Measurements from ENCODE around the gene GSC2. TPM values are rescaled to one million over a fixed set of nuclear protein-coding genes. Genes with fewer than 3 reads are reported as not detected.
"Not testable (repeated sequence)": the region's sequence is repeated elsewhere in the genome, so short reads cannot be mapped to it uniquely, and the experiment has no call there.

Gene GSC2
- total RNA-seq, 2 donors from 2014 or later, result not detected

DNA sequence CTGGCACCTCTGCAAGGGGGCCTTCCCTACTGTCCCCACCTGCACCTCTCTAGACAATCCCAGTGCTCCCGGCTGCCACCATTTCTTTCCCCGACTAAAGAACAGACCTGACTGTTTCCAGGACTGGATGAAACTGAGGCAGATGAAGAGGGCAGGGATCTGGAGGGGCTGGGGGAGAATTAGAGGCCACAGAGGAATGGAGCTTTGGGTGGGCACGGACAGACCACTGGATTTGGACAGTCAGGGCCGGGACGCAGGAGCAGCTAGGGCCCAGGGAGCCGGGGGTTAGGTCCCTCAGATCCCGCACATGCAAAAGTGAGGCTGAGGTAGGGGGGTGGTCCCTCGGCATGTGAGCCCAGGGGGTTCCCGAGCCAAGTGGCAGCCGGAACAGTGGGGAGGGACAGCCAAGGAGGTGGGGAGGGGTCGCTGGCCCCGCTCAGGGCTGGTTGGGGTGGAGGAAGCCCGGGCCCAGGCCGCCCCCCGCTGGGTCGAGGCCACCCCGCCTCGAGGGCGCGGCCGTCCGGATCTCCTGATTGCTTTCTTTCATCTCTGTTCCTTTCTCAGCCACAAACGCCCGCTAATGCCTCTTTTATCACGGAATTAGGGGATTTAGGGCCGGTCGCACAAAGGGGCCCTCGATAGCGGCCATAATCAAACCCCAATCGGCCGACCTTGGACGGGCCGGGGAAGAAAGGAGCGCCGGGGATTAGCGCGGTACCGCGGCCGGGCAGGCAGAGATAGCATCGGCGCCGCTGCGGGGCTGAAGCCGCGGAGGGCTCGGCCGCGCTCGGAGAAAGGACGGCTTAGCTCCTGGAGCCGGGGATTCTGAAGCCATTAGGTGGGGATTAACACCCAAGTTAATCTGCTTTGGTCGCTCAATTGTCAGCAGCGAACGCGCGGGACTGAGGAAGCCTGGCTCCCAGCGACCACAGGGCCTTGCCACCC lies 19.2 kb upstream of the GSC2 start:
- Histone ChIP-seq H3K4me3 (peak overlapping the region; percentile 21), H3K27ac (no peak overlapping the region), H3K36me3 (no peaks in the 10 kb centered on the region), H3K9ac (ENCODE audit: low read depth in 2 of 2, low read length in 2 of 2) (no peak overlapping the region), H3K4me1 (peaks cover 31% of the 10 kb centered on the region), H3K27me3 (peaks cover 23% of the 10 kb centered on the region), H3K9me3 (no peaks in the 10 kb centered on the region)
- TF ChIP-seq, protein P1, sequence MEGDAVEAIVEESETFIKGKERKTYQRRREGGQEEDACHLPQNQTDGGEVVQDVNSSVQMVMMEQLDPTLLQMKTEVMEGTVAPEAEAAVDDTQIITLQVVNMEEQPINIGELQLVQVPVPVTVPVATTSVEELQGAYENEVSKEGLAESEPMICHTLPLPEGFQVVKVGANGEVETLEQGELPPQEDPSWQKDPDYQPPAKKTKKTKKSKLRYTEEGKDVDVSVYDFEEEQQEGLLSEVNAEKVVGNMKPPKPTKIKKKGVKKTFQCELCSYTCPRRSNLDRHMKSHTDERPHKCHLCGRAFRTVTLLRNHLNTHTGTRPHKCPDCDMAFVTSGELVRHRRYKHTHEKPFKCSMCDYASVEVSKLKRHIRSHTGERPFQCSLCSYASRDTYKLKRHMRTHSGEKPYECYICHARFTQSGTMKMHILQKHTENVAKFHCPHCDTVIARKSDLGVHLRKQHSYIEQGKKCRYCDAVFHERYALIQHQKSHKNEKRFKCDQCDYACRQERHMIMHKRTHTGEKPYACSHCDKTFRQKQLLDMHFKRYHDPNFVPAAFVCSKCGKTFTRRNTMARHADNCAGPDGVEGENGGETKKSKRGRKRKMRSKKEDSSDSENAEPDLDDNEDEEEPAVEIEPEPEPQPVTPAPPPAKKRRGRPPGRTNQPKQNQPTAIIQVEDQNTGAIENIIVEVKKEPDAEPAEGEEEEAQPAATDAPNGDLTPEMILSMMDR (IDR thresholded peaks at IDR 0.05), result no peak
- intact Hi-C loops (cut with DNase I), result no loop called here
- no peak for DNase-seq

DNA sequence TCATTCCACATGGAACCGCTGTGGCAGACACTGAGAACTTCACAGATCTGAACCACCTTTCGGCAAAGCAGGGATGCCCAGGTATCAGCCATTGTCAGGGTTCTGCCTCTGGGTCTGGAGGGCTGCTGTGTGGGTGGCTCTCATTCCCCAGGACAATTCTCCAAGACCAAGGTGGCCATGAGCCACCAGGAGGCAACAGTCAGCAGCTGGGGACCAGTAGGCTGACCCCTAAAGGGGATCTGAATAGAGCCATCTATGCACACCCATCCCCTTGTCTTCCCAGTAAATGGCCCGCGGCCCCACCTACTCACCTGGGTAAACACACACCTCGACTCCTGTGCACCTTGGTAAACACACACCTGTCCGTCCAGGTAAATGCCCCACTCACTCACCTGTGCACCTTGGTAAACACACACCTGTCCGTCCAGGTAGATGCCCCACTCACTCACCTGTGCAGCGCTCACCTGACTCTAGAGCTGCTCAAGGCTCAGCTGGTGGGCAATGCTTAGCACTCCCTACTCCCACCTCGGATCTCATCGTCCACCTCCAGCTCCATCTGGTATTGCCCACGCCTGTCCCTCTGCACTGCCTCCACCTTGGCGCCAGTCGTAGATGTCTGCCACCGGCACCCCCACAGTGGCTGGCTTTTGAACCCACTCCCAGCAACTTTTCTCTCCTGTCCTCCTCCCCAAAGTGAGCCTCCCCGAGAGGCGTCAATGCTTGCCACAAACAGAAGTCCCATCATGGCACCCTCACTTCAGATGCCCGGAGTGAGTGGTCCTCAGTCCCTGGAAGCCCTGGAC lies 18.2 kb upstream of the GSC2 start:
- DNase-seq, result no peak
- Histone ChIP-seq H3K4me3 (no peak overlapping the region), H3K36me3 (no peaks in the 10 kb centered on the region), H3K4me1 (peaks cover 29% of the 10 kb centered on the region), H3K9ac (ENCODE audit: low read depth in 2 of 2, low read length in 2 of 2) (no peak overlapping the region), H3K27ac (no peak overlapping the region), H3K9me3 (no peaks in the 10 kb centered on the region), H3K27me3 (peaks cover 23% of the 10 kb centered on the region)
- intact Hi-C loops (cut with DNase I), result no loop called here
- TF ChIP-seq, protein P1 (IDR thresholded peaks at IDR 0.05), result no peak

DNA sequence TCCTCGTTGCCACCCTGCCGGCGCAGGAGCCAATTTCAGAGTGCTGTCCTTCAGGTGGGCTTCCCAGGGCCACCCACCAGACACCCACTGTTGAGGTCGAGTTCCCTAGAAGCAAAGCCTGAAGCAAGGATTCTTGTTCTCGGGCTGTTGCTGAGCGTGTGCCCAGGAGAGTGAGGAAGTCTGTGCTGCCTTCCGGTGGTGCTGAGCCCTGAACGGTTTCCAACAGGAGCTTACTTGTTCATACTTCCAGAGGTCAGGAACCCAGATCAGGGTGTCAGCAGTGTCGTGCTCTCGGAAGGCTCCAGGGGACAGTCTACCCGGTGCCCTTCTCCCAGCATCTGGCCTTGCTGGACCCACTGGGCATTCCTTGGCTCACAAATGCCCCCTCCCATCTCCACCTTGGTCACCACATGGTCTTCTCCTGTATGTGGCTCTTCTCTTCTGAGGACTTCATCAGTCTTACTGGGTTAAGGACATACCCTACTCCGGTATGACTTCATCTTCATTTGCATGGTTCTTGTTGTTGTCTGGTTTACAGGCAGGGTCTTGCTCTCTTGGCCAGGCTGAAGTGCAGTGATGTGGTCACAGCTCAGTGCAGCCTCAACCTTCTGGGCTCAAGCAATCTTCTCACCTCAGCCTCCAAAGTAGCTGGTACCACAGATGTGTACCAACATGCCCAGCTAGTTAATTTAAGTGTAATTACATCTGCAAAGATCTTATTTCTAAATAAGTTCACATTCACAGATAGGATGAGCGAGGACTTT lies 17.2 kb upstream of the GSC2 start:
- H3K27me3 ChIP-seq, result peaks cover 23% of the 10 kb centered on the region
- intact Hi-C loops (cut with DNase I), result no loop called here

DNA sequence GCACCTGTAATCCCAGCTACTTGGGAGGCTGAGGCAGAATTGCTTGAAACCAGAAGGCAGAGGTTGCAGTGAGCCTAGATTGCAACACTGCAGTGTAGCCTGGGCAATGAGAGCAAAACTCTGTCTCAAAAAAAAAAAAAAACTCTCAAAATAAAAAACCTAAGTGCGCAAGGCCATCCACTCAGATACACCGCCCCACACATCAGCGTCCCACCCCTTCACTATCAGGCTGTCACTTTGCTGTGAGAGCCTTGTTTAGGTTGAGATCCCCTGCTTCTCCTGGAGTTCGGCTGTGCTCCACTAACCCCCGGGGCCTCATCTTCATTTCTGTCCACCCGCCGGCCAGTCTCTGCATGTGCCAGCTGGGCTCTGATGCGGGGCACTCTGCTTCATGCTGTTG lies 16.3 kb upstream of the GSC2 start:
- Histone ChIP-seq H3K4me1 (peaks cover 20% of the 10 kb centered on the region), H3K36me3 (no peaks in the 10 kb centered on the region), H3K27ac (no peak overlapping the region), H3K9me3 (no peaks in the 10 kb centered on the region), H3K4me3 (no peak overlapping the region), H3K9ac (ENCODE audit: low read depth in 2 of 2, low read length in 2 of 2) (no peak overlapping the region), H3K27me3 (peaks cover 23% of the 10 kb centered on the region)
- no peak for DNase-seq
- intact Hi-C loops (cut with DNase I), result no loop called here
- TF ChIP-seq, protein P1 (IDR thresholded peaks at IDR 0.05), result no peak

More for the DNA sequence above, 17.2 kb upstream of the GSC2 start:
- no peaks in the 10 kb centered on the region for H3K36me3 ChIP-seq
- TF ChIP-seq, protein P1 (IDR thresholded peaks at IDR 0.05), result no peak
- peaks cover 21% of the 10 kb centered on the region for H3K4me1 ChIP-seq
- H3K9ac ChIP-seq (ENCODE audit: low read depth in 2 of 2, low read length in 2 of 2), result no peak overlapping the region
- no peak for DNase-seq
- no peaks in the 10 kb centered on the region for H3K9me3 ChIP-seq
- H3K4me3 ChIP-seq, result no peak overlapping the region
- H3K27ac ChIP-seq, result no peak overlapping the region

DNA sequence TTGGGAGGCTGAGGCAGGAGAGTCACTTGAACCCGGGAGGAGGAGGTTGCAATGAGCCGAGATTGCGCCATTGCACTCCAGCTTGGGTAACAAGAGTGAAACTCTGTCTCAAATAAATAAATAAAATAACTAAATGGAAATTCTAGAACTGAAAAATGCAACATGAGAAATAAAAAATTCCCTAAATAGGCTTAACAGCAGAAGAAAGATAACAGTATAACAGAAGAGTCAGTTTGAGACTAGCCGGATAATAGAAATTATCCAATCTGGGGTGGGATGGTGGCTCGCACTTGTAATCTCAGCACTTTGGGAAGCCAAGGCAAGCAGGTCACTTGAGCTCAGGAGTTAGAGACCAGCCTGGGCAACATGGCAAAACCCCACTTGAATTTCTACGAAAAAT lies 14.3 kb upstream of the GSC2 start:
- H3K27me3 ChIP-seq, result peaks cover 11% of the 10 kb centered on the region
- H3K4me3 ChIP-seq, result no peak overlapping the region
- peaks cover 3% of the 10 kb centered on the region for H3K4me1 ChIP-seq
- H3K9ac ChIP-seq (ENCODE audit: low read depth in 2 of 2, low read length in 2 of 2), result no peak overlapping the region
- no peak overlapping the region for H3K27ac ChIP-seq
- H3K9me3 ChIP-seq, result no peaks in the 10 kb centered on the region
- no peak for DNase-seq
- TF ChIP-seq, protein P1 (IDR thresholded peaks at IDR 0.05), result no peak
- H3K36me3 ChIP-seq, result no peaks in the 10 kb centered on the region
- intact Hi-C loops (cut with DNase I), result no loop called here

DNA sequence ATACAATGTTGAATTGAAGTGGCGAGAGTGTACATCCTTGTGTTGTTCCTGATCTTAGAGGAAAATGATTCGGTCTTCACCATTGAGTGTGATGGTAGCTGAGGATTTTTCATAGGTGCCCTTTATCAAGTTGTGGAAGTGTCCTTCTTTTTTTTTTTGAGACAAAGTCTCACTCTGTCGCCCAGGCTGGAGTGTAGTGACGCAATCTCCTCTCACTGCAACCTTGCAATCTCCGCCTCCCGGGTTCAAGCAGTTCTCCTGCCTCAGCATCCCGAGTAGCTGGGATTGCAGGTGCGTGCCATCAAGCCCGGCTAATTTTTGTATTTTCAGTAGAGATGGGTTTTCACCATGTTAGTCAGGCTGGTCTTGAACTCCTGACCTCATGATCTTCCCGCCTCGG lies 8.6 kb upstream of the GSC2 start:
- H3K27ac ChIP-seq; H3K4me3 ChIP-seq; intact Hi-C loops (cut with DNase I); DNase-seq; H3K4me1 ChIP-seq; H3K9me3 ChIP-seq; H3K27me3 ChIP-seq; H3K36me3 ChIP-seq; H3K9ac ChIP-seq (ENCODE audit: low read depth in 2 of 2, low read length in 2 of 2): not testable (repeated sequence)

DNA sequence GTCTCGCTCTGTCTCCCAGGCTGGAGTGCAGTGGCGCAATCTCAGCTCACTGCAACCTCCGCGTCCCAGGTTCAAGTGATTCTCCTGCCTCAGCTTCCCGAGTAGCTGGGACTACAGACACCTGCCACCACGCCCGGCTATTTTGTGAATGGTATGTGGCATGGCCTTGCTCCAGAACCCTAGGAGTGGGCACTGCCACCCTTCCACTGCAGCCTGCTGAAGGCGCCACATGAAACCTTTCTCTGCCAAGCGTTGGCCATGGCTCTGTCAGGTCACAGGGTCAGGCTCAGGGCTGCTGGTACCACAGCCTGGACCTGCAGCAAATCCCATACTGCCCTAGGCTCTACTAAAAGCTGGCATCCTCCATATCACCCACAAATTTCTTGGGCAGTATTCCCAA lies 6.0 kb upstream of the GSC2 start:
- DNase-seq; H3K4me1 ChIP-seq; intact Hi-C loops (cut with DNase I); H3K27ac ChIP-seq; H3K9me3 ChIP-seq; H3K9ac ChIP-seq (ENCODE audit: low read depth in 2 of 2, low read length in 2 of 2); H3K4me3 ChIP-seq; H3K36me3 ChIP-seq: not testable (repeated sequence)
- H3K27me3 ChIP-seq, result peaks cover 11% of the 10 kb centered on the region
